Neuronal stem cell (in vitro differentiated cells): ENCODE results near the gene PPIL6.
"Not testable (repeated sequence)": the region's sequence is repeated elsewhere in the genome, so short reads cannot be mapped to it uniquely, and the experiment has no call there.

Experiments
- DNase-seq: peaks from one replicate; pipeline ENCODE4 v3.0.0-alpha.2; 2013; ENCODE audit warnings: low spot score
- H2AFZ ChIP-seq: one replicate; pipeline ENCODE4 v1.6.1; 2013; ENCODE audit warnings: mild to moderate bottlenecking, low read length, inconsistent platforms
- H2AK5ac ChIP-seq: 2 replicates; pipeline ENCODE4 v1.6.1; 2013; ENCODE audit warnings: low read depth, mild to moderate bottlenecking, inconsistent platforms, low read length, moderate library complexity, mixed read lengths
- H2BK120ac ChIP-seq: 2 replicates; pipeline ENCODE4 v1.6.1; 2013; ENCODE audit warnings: low read depth, mild to moderate bottlenecking, inconsistent platforms, low read length, moderate library complexity, mixed read lengths
- H2BK12ac ChIP-seq: one replicate; pipeline ENCODE4 v1.6.1; 2013; ENCODE audit warnings: low read length, inconsistent platforms
- H2BK15ac ChIP-seq: 2 replicates; pipeline ENCODE4 v1.6.1; 2013; ENCODE audit warnings: mild to moderate bottlenecking, low read length, inconsistent platforms, mixed read lengths
- H2BK5ac ChIP-seq: one replicate; pipeline ENCODE4 v1.6.1; 2013; ENCODE audit warnings: inconsistent platforms, mild to moderate bottlenecking, low read length, moderate library complexity
- H3K14ac ChIP-seq: one replicate; pipeline ENCODE4 v1.6.1; 2013; ENCODE audit warnings: low read length, inconsistent platforms
- H3K18ac ChIP-seq: 2 replicates; pipeline ENCODE4 v1.6.1; 2013; ENCODE audit warnings: low read length, inconsistent platforms
- H3K23ac ChIP-seq: 2 replicates; pipeline ENCODE4 v1.6.1; 2013; ENCODE audit warnings: low read depth, mild to moderate bottlenecking, mixed read lengths, low read length, inconsistent platforms; ENCODE audit not compliant: poor library complexity
- H3K27ac ChIP-seq: replicated peaks from 3 replicates; pipeline ENCODE4 v1.5.1; 2013; ENCODE audit warnings: low read length, inconsistent platforms
- H3K27me3 ChIP-seq, 3 experiments: 2 replicates each; pipeline ENCODE4 v1.6.1; 2013; ENCODE audit warnings: low read length in 3 of 3, mild to moderate bottlenecking in 2 of 3, inconsistent platforms in 1 of 3, low read depth in 1 of 3, mixed read lengths in 1 of 3, moderate library complexity in 1 of 3; ENCODE audit not compliant: control insufficient read depth in 3 of 3, insufficient read depth in 3 of 3
- H3K36me3 ChIP-seq, 2 donors: replicated peaks in 1 of 2; 2 replicates each; pipeline ENCODE4 v1.6.1; 2013; ENCODE audit warnings: low read length in 2 of 2; ENCODE audit not compliant: control insufficient read depth in 2 of 2, insufficient read depth in 2 of 2
- H3K4ac ChIP-seq: 2 replicates; pipeline ENCODE4 v1.6.1; 2013; ENCODE audit warnings: inconsistent platforms, mild to moderate bottlenecking, low read length, moderate library complexity
- H3K4me1 ChIP-seq, 2 donors: 1 replicate in 1 of 2; 2 replicates in 1 of 2; pipeline ENCODE4 v1.6.1; 2013; ENCODE audit warnings: low read length in 2 of 2, low read depth in 1 of 2; ENCODE audit not compliant: control insufficient read depth in 2 of 2, insufficient read depth in 1 of 2
- H3K4me2 ChIP-seq: one replicate; pipeline ENCODE4 v1.6.1; 2013; ENCODE audit warnings: mild to moderate bottlenecking, low read length, inconsistent platforms; ENCODE audit not compliant: insufficient read depth, poor library complexity, severe bottlenecking
- H3K4me3 ChIP-seq, 2 donors: 2 replicates each; pipeline ENCODE4 v1.5.1; 2013; ENCODE audit warnings: low read length in 2 of 2, mild to moderate bottlenecking in 2 of 2, inconsistent platforms in 1 of 2, moderate library complexity in 1 of 2
- H3K79me1 ChIP-seq: one replicate; pipeline ENCODE4 v1.6.1; 2013; ENCODE audit warnings: low read depth, mild to moderate bottlenecking, inconsistent platforms, low read length, moderate library complexity
- H3K9ac ChIP-seq: one replicate; pipeline ENCODE4 v1.6.1; 2013; ENCODE audit warnings: mild to moderate bottlenecking, low read depth, low read length, inconsistent platforms; ENCODE audit not compliant: poor library complexity
- H3K9me3 ChIP-seq, 2 donors: replicated peaks in 1 of 2; 2 replicates each; pipeline versions ENCODE3 to v1.6.1; 2013; ENCODE audit warnings: low read length in 2 of 2, mild to moderate bottlenecking in 2 of 2, inconsistent platforms in 1 of 2, low read depth in 1 of 2, mixed read lengths in 1 of 2, moderate library complexity in 1 of 2; ENCODE audit not compliant: control insufficient read depth in 2 of 2, insufficient read depth in 1 of 2
- H4K8ac ChIP-seq: one replicate; pipeline ENCODE4 v1.6.1; 2013; ENCODE audit warnings: low read depth, mild to moderate bottlenecking, inconsistent platforms, low read length, moderate library complexity
- H4K91ac ChIP-seq: one replicate; pipeline ENCODE4 v1.6.1; 2013; ENCODE audit warnings: low read length, low read depth, mild to moderate bottlenecking, inconsistent platforms; ENCODE audit not compliant: poor library complexity
- WGBS, 2 donors: extraction: QIAGEN DNeasy Blood & Tissue Kit; methylation state at CpG; one replicate each; pipeline ENCODE4 v1.1.7; 2013; ENCODE audit warnings: missing lambda C conversion rate in 2 of 2, mixed read lengths in 1 of 2; ENCODE audit not compliant: insufficient read length in 2 of 2, insufficient replicate concordance in 1 of 2; ENCODE audit errors: extremely low coverage in 2 of 2; 5-methylcytosine and 5-hydroxymethylcytosine counted together

PPIL6 gene

DNA sequence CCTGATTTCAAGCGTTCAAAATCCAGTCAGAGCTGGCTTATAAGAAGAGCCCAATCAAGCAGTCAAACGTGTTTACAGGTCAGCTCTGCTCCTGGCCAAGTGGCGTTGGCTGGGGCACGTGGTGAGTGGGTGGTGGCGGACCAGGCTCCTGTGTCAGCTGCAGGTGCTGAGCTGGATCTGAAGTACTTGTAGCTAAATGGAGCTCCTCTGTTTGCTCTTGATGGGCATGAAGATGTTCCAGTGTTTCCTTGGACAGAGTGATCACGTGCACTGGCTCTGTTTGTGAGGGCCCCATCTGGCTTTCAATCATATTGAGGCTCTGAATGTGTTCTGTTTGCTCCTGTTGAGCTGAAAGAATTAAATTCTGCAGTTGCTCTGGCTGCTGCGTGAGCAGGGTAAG lies 25.3 kb upstream of the PPIL6 start:
- DNase-seq: no peak
- H2BK5ac ChIP-seq: no peak overlapping the region
- no peak overlapping the region for H2AFZ ChIP-seq
- H3K14ac ChIP-seq: no peak overlapping the region
- H3K36me3 ChIP-seq: peaks cover 30 to 97% of the 10 kb centered on the region in 2 donors
- no peak overlapping the region for H2BK120ac ChIP-seq
- no peak overlapping the region for H4K8ac ChIP-seq
- H3K4ac ChIP-seq: no peak overlapping the region
- no peak overlapping the region for H3K23ac ChIP-seq
- H4K91ac ChIP-seq: no peak overlapping the region
- H3K27ac ChIP-seq: no peak overlapping the region
- H2BK15ac ChIP-seq: no peak overlapping the region
- no peak overlapping the region for H2AK5ac ChIP-seq
- H3K4me1 ChIP-seq: no peaks in the 10 kb centered on the region
- H3K9ac ChIP-seq: no peak overlapping the region
- WGBS, 2 donors: no CpG with 5 or more reads among the region's 7 CpGs
- H3K4me3 ChIP-seq: no peak overlapping the region
- peaks cover 0 to 3% of the 10 kb centered on the region in 2 donors for H3K9me3 ChIP-seq
- H3K18ac ChIP-seq: no peak overlapping the region
- no peak overlapping the region for H2BK12ac ChIP-seq
- no peak overlapping the region for H3K4me2 ChIP-seq
- H3K79me1 ChIP-seq: peaks cover 5% of the 10 kb centered on the region
- H3K27me3 ChIP-seq: no peaks in the 10 kb centered on the region

DNA sequence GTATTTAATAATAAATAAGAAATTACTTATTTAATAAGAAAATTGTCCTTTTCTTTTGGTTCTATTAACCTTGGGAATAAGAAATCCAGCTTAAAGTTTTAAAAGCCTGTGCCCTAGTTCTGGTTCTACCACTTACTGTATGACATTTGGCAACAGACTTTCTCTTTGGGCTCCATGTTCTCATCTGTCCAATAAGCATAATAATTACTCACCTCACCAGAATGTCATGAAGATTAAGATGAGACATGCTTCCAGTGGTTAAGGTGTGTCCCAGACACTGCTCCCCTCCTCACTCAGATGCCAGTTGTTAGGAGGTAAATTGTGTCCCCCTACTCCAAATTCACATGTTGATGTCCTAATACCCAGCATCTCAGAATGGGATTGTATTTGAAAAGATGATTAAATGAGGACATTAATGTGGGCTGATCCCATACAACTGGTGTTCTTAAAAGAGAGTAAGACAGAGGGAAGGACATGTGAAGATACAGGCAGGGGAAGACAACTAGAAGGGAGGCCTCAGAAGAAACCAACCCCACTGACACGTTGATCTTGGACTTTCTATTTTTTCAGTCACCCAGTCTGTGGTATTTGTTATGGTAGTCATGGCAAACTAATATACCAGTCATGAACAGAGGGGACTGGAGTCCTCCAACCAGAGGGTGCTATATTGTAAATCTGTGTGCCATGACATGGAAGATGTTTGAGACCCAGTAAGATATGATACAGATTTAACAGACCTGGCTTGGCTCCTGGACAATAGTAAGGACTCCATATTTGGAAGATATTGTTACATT lies 21.5 kb upstream of the PPIL6 start:
- Histone ChIP-seq H3K9ac (no peak overlapping the region), H4K8ac (no peak overlapping the region), H3K18ac (no peak overlapping the region), H3K79me1 (no peaks in the 10 kb centered on the region), H2BK12ac (no peak overlapping the region), H3K14ac (no peak overlapping the region), H3K9me3 (peaks cover 0 to 3% of the 10 kb centered on the region in 2 donors), H3K27me3 (no peaks in the 10 kb centered on the region), H2BK5ac (no peak overlapping the region), H2BK120ac (no peak overlapping the region), H3K4ac (no peak overlapping the region), H3K4me3 (no peak overlapping the region), H4K91ac (no peak overlapping the region), H2AK5ac (no peak overlapping the region), H3K27ac (no peak overlapping the region), H2AFZ (no peak overlapping the region), H3K4me2 (no peak overlapping the region), H2BK15ac (no peak overlapping the region), H3K36me3 (peaks cover 14 to 59% of the 10 kb centered on the region in 2 donors), H3K4me1 (peaks cover 2 to 3% of the 10 kb centered on the region in 2 donors), H3K23ac (no peak overlapping the region)
- DNase-seq: no peak
- WGBS, 2 donors: no CpG with 5 or more reads among the region's 1 CpG

DNA sequence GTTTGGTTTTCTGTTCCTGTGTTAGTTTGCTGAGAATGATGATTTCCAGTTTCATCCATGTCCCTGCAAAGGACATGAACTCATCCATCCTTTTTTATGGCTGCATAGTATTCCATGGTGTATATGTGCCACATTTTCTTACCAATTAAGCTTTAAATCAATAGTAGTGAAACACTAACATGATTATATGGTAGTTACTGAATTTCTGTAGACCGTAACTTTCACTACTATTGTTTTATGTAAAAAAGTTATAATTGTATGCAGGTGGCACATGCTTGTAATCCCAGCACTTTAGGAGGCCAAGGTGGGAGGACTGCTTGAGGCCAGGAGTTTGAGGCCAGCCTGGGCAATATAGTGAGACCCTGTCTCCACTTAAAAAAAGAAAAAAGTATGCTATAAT lies 20.8 kb upstream of the PPIL6 start:
- WGBS, 2 donors: no CpG with 5 or more reads among the region's 1 CpG
- not testable (repeated sequence) for H3K23ac ChIP-seq, H3K27ac ChIP-seq, H2AK5ac ChIP-seq, H4K8ac ChIP-seq, H3K14ac ChIP-seq, H2BK120ac ChIP-seq, H3K4me1 ChIP-seq, H3K4ac ChIP-seq, H3K4me2 ChIP-seq, DNase-seq, H2AFZ ChIP-seq, H2BK12ac ChIP-seq, H3K79me1 ChIP-seq, H2BK5ac ChIP-seq, H3K18ac ChIP-seq, H3K9me3 ChIP-seq, H3K27me3 ChIP-seq, H4K91ac ChIP-seq, H3K4me3 ChIP-seq, H3K9ac ChIP-seq, H2BK15ac ChIP-seq
- H3K36me3 ChIP-seq: peaks cover 11 to 52% of the 10 kb centered on the region in 2 donors

DNA sequence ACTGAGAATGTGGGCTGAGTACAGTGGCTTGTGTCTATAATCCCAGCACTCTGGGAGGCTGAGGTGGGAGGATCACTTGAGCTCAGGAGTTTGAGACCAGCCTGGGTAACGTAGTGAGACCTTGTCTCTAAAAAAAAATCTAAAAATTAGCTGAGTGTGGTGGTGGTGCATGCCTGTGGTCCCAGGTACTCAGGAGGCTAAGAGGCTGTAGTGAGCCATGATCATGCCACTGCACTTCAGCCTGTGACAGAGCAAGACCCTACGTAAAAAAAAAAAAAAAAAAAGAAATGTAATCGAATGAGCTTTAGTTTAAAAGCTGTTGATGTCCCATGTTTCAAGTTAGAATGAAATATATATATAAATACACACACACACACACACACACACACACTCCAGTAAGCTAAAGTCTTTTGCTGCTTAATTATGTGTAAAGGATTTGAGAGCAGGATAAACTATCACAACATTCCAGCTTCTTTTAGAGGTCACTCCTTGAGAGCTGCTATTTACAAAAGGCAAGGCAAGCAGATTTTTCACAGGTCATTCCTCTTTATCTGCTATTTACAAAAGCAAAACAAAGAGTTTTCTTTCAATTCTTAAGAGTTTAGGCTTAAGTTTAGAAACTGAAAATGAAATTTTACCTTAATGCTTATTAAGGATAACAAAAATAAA lies 19.9 kb upstream of the PPIL6 start:
- Histone ChIP-seq H2BK15ac (no peak overlapping the region), H3K27ac (no peak overlapping the region), H4K91ac (no peak overlapping the region), H3K4ac (no peak overlapping the region), H2BK5ac (no peak overlapping the region), H3K9ac (no peak overlapping the region), H3K4me1 (peaks cover 3 to 7% of the 10 kb centered on the region in 2 donors), H3K9me3 (peaks cover 0 to 3% of the 10 kb centered on the region in 2 donors), H3K36me3 (peaks cover 4 to 42% of the 10 kb centered on the region in 2 donors), H2AFZ (no peak overlapping the region), H3K23ac (no peak overlapping the region), H2BK12ac (no peak overlapping the region), H2AK5ac (no peak overlapping the region), H3K27me3 (no peaks in the 10 kb centered on the region), H2BK120ac (no peak overlapping the region), H3K4me3 (no peak overlapping the region), H3K4me2 (no peak overlapping the region), H3K14ac (no peak overlapping the region), H3K79me1 (no peaks in the 10 kb centered on the region), H3K18ac (no peak overlapping the region), H4K8ac (no peak overlapping the region)
- DNase-seq: no peak
- WGBS, 2 donors: no CpG with 5 or more reads among the region's 3 CpGs
